ENCODE data around the gene CAPN9.
A peak's percentile ranks its signal among the peaks of the same experiment; 100 is the strongest.

Gene CAPN9

DNA sequence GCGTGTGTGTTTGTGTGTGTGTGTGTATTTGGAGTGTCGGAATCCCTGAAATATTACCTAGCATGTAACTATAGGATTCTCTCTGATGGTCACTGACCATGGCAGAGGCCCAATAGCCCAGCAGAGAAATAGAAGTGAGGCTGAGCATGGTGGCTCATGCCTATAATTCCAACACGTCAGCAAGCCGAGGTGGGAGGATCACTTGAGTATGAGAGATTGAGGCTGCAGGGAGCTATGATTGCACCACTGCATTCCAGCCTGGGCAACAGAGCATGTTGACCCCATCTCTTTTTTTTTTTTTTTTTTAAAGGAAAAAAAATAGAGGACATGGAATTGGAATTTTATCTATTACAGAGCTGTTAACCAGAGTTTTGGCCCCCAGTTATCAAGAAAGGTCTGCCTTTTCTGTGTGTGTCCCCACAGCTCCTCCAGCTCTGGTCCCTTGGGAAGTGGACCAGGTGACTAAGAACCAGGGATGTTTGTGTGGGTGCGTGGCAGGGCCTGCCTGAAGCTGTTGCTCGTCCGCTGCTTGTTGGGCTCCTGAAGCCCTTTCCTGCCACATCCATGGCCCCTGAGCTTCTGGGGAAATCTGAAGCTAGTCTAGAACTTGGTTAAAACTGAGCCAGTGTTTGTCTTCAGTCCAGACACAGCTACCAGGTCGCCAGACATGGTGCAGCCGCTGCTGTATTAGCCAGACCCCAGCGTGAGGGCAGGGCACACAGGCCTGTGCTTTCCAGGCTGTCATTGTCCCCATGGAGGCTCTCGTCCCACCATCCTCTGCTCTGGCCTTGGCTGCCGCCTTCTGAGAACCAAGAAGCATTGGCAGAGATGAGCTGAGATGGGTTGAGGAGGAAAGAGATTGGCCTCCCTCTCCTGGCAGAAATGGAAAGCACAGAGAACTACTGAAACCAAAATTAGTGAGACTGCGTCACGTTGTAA lies 25.5 kb downstream of the CAPN9 start:
- Histone ChIP-seq H4K20me1 (ENCODE audit: insufficient read depth, low read length) (no peaks in the 10 kb centered on the region), H3K79me2 (ENCODE audit: insufficient read depth, low read length) (no peaks in the 10 kb centered on the region), H3K4me2 (ENCODE audit: insufficient read depth, low read length) (no peak overlapping the region), H3K4me3 (ENCODE audit: low read depth in 1 of 2, low read length in 2 of 2) (no peak overlapping the region), H3K36me3 (ENCODE audit: insufficient read depth, low read length) (no peaks in the 10 kb centered on the region), H3K9ac (ENCODE audit: low read depth, low read length) (no peak overlapping the region), H3K27me3 (ENCODE audit: insufficient read depth, low read length, poor library complexity) (no peaks in the 10 kb centered on the region), H3K27ac (ENCODE audit: low read length) (no peak overlapping the region), H3K9me3 (ENCODE audit: insufficient read depth, low read length, severe bottlenecking) (no peaks in the 10 kb centered on the region), H2AFZ (ENCODE audit: low read depth, low read length) (no peak overlapping the region), H3K4me1 (ENCODE audit: insufficient read depth, low read length) (no peaks in the 10 kb centered on the region)
- no peak for TF ChIP-seq EZH2 (IDR thresholded peaks at IDR 0.05; ENCODE audit: borderline replicate concordance, low read depth, low read length, severe bottlenecking)
- TF ChIP-seq, protein P1, sequence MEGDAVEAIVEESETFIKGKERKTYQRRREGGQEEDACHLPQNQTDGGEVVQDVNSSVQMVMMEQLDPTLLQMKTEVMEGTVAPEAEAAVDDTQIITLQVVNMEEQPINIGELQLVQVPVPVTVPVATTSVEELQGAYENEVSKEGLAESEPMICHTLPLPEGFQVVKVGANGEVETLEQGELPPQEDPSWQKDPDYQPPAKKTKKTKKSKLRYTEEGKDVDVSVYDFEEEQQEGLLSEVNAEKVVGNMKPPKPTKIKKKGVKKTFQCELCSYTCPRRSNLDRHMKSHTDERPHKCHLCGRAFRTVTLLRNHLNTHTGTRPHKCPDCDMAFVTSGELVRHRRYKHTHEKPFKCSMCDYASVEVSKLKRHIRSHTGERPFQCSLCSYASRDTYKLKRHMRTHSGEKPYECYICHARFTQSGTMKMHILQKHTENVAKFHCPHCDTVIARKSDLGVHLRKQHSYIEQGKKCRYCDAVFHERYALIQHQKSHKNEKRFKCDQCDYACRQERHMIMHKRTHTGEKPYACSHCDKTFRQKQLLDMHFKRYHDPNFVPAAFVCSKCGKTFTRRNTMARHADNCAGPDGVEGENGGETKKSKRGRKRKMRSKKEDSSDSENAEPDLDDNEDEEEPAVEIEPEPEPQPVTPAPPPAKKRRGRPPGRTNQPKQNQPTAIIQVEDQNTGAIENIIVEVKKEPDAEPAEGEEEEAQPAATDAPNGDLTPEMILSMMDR (IDR thresholded peaks at IDR 0.05; ENCODE audit: borderline replicate concordance, extremely low read depth, low read length, poor library complexity, severe bottlenecking) = peak; percentile 36
- DNase-seq (no peak), ATAC-seq (ENCODE audit: insufficient read depth, low read depth) (no peak)

DNA sequence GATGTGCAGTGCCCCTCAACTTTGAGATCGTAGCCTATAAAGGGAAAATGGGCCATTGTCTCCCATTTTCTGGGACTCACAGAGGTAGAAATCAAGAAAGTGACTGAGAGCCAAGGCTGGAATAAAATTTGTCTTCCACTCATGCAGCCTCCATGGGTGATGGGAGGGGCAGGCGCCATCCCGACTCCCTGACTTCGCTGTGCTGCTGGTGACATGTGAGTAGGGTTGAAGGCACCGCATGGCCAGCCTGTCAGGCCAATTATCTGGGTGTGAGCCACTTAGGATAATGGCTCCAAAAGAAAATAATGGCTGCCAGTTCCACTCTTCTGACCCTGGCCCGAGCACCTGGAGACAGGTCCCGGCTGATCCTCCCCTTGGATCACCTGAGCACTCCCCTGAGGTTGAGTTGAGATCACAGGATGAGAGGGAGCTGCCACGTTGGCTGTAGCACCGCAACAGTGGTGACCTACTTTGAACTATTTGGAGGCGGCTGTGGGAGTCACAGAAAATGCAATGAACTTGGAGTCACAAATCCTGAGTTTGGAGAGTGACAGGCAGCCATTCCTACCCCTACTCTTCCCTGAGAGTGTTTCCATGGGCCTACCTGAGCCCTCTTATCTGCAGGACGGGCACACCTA lies 26.3 kb downstream of the CAPN9 start:
- no peak for DNase-seq
- H3K9ac ChIP-seq (ENCODE audit: low read depth, low read length) = no peak overlapping the region
- ATAC-seq (ENCODE audit: insufficient read depth, low read depth) = no peak

DNA sequence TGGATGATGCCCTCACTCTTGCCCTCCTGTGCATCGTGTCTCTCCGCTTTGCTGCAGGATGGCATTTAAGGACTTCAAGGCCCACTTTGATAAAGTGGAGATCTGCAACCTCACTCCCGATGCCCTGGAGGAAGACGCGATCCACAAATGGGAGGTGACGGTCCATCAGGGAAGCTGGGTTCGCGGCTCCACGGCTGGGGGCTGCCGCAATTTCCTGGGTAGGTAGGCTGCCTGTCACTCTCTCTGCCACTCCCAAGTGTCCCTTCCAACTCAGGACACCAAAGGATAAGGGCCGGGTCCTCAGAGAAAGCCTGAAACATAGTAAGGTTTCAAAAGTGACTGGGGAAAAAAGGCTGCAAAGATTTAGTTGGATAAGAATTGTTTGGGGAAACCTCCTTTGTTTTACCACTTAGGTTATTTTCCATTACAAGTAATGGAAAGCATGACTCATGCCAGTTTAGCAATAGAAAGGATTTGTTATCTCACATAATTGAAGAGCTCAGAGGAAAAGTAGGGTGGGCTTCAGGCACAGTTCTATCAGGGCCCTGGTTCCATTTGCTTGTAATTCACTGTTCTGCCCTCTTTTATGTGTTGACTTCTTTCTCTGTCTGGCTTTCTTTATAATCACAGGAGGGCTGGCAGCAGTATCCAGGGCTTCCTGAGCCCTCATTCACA lies 31.9 kb downstream of the CAPN9 start:
- H3K9ac ChIP-seq (ENCODE audit: low read depth, low read length) = no peak overlapping the region
- H3K4me1 ChIP-seq (ENCODE audit: insufficient read depth, low read length) = no peaks in the 10 kb centered on the region
- H3K4me3 ChIP-seq (ENCODE audit: low read depth in 1 of 2, low read length in 2 of 2) = no peak overlapping the region
- H3K27ac ChIP-seq (ENCODE audit: low read length) = no peak overlapping the region
- no peak overlapping the region for H3K4me2 ChIP-seq (ENCODE audit: insufficient read depth, low read length)
- H4K20me1 ChIP-seq (ENCODE audit: insufficient read depth, low read length) = no peaks in the 10 kb centered on the region
- ATAC-seq (ENCODE audit: insufficient read depth, low read depth) (no peak), DNase-seq (no peak)
- no peaks in the 10 kb centered on the region for H3K36me3 ChIP-seq (ENCODE audit: insufficient read depth, low read length)
- H3K79me2 ChIP-seq (ENCODE audit: insufficient read depth, low read length) = no peaks in the 10 kb centered on the region
- no peak overlapping the region for H2AFZ ChIP-seq (ENCODE audit: low read depth, low read length)
- H3K27me3 ChIP-seq (ENCODE audit: insufficient read depth, low read length, poor library complexity) = peaks cover 4% of the 10 kb centered on the region
- TF ChIP-seq, protein P1 (IDR thresholded peaks at IDR 0.05; ENCODE audit: borderline replicate concordance, extremely low read depth, low read length, poor library complexity, severe bottlenecking) = no peak
- TF ChIP-seq EZH2 (IDR thresholded peaks at IDR 0.05; ENCODE audit: borderline replicate concordance, low read depth, low read length, severe bottlenecking) = no peak
- no peaks in the 10 kb centered on the region for H3K9me3 ChIP-seq (ENCODE audit: insufficient read depth, low read length, severe bottlenecking)

More for the DNA sequence above, 26.3 kb downstream of the CAPN9 start:
- Histone ChIP-seq H3K27ac (ENCODE audit: low read length) (no peak overlapping the region), H4K20me1 (ENCODE audit: insufficient read depth, low read length) (no peaks in the 10 kb centered on the region), H2AFZ (ENCODE audit: low read depth, low read length) (no peak overlapping the region), H3K36me3 (ENCODE audit: insufficient read depth, low read length) (no peaks in the 10 kb centered on the region), H3K79me2 (ENCODE audit: insufficient read depth, low read length) (no peaks in the 10 kb centered on the region), H3K4me2 (ENCODE audit: insufficient read depth, low read length) (no peak overlapping the region), H3K9me3 (ENCODE audit: insufficient read depth, low read length, severe bottlenecking) (no peaks in the 10 kb centered on the region), H3K27me3 (ENCODE audit: insufficient read depth, low read length, poor library complexity) (peaks cover 4% of the 10 kb centered on the region), H3K4me3 (ENCODE audit: low read depth in 1 of 2, low read length in 2 of 2) (no peak overlapping the region), H3K4me1 (ENCODE audit: insufficient read depth, low read length) (no peaks in the 10 kb centered on the region)
- TF ChIP-seq, protein P1 (IDR thresholded peaks at IDR 0.05; ENCODE audit: borderline replicate concordance, extremely low read depth, low read length, poor library complexity, severe bottlenecking) = no peak
- no peak for TF ChIP-seq EZH2 (IDR thresholded peaks at IDR 0.05; ENCODE audit: borderline replicate concordance, low read depth, low read length, severe bottlenecking)

Data from DND-41 (cell line).